HL-60 (cell line): Measurements from ENCODE around the gene ATXN7L1.

Experiments used
- CTCF ChIP-seq: IDR thresholded peaks from one replicate; pipeline ENCODE4 v1.5.1; 2011; ENCODE audit warnings: low read length, control low read depth, inconsistent platforms; ENCODE audit not compliant: insufficient read depth
- GABPA ChIP-seq: IDR thresholded peaks from 2 replicates; pipeline ENCODE4 v1.6.1; 2012; ENCODE audit warnings: low read depth

GRCh38 chr7:105689067-105689819 lies 187.2 kb downstream of the ATXN7L1 start:
- TF ChIP-seq CTCF (no peak), GABPA (no peak)
